Psoas muscle (tissue), 8 donors: Measurements from ENCODE around the gene RPP40. TPM values are rescaled to one million over a fixed set of nuclear protein-coding genes. Genes with fewer than 3 reads are reported as not detected.
A peak's percentile ranks its signal among the peaks of the same experiment; 100 is the strongest.

Source experiments
- ATAC-seq, 4 donors: fragments of 200-7000 bp; cut with Tn5 transposase; one replicate each; pipeline ENCODE4 v1.9.1; 2020; ENCODE audit warnings: moderate library complexity in 3 of 4, mild to moderate bottlenecking in 2 of 4
- DNase-seq, 2 donors: peaks; one replicate each; pipeline ENCODE4 v3.0.0-alpha.2; 2020
- H3K27ac ChIP-seq: fragments of 200-600 bp; one replicate; pipeline ENCODE4 v1.8.0; 2022
- H3K27me3 ChIP-seq, 3 donors: fragments of 200-600 bp in 1 of 3; one replicate each; pipeline versions ENCODE4 v1.6.1 to v1.8.0; 2013 to 2022; ENCODE audit warnings: low read length in 2 of 3, mild to moderate bottlenecking in 2 of 3, moderate library complexity in 1 of 3; ENCODE audit not compliant: insufficient read depth in 3 of 3
- H3K36me3 ChIP-seq, 2 donors: fragments of 200-600 bp in 1 of 2; one replicate each; pipeline versions ENCODE4 v1.6.1 to v1.8.0; 2013 to 2022; ENCODE audit warnings: low read depth in 1 of 2, mild to moderate bottlenecking in 1 of 2, moderate library complexity in 1 of 2; ENCODE audit not compliant: insufficient read depth in 1 of 2
- H3K4me1 ChIP-seq: fragments of 200-600 bp; one replicate; pipeline ENCODE4 v1.8.0; 2022
- H3K4me3 ChIP-seq: fragments of 200-600 bp; one replicate; pipeline ENCODE4 v1.8.0; 2022; ENCODE audit warnings: mild to moderate bottlenecking
- H3K9me3 ChIP-seq: fragments of 200-600 bp; one replicate; pipeline ENCODE4 v1.8.0; 2022
- WGBS, 3 donors: extraction: QIAGEN DNeasy Blood & Tissue Kit; methylation state at CpG; one replicate each; pipeline versions ENCODE4 v1.1.6 to v1.1.7; 2013; 5-methylcytosine and 5-hydroxymethylcytosine counted together
- intact Hi-C, 2 donors: fragments of 100-400 bp; cut with DNase I; formaldehyde crosslinking; loops; one replicate each; pipeline versions ENCODE4 v1.11.0 to v1.14.2; 2022
- polyA plus RNA-seq, 3 donors: library from polyadenylated mRNA; stranded (reverse); fragments of 200-250 nt; gene quantifications; one replicate each; pipeline ENCODE4 v1.2.3, GENCODE V29; 2013
- total RNA-seq, 4 donors: library from RNA; stranded (reverse); fragmentation: NEBNext Ultra II Directional in 2 of 4; extraction: Animal tissue kit (Norgen Biotek cat#: 25700) in 2 of 4; gene quantifications; one replicate each; pipeline versions ENCODE4 v1.2.1 to v1.2.4, GENCODE V29; 2021 to 2023
- TF ChIP-seq, protein P1 (sequence below): fragments of 200-600 bp; IDR thresholded peaks from one replicate; pipeline ENCODE4 v1.8.0; 2022; ENCODE audit warnings: antibody characterized with exemption
- donor health status: healthy with polysubstance abuse.
- donor health status: DM: no; HTN: no; CAD: no; lungs with moderate emphysema.
- donor health status: Bipolar disorder and iron deficiency.
- donor health status: healthy.
- donor health status: DM: yes; HTN: yes; CAD: no.
- donor health status: DM: no; HTN: no; CAD: no.
- donor health status: DM: no; HTN: no; CAD: no.
- donor health status: DM: yes; HTN: yes; CAD: no.

RPP40 gene
- total and polyA plus RNA-seq, 7 donors, result 4.2 to 34.5 (median 9.3) TPM

DNA sequence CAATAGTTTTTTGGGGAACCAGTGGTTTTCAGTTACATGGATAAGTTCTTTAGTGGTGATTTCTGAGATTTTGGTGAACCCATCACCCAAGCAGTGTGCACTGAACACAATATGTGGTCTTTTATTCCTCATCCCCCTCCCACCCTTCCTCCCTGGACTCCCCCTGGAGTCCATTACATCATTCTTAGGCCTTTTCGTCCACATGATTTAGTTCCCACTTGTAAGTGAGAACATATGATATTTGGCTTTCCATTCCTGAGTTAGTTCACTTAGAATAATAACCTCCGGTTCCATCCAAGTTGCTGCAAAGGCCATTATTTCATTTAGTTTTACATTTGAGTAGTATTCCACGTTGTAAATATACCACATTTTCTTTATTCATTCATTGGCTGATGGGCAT lies 28.3 kb downstream of the RPP40 start:
- Histone ChIP-seq H3K27ac (no peak overlapping the region), H3K4me3 (no peak overlapping the region), H3K9me3 (peaks cover 8% of the 10 kb centered on the region), H3K4me1 (peaks cover 11% of the 10 kb centered on the region), H3K27me3 (no peaks in the 10 kb centered on the region), H3K36me3 (no peaks in the 10 kb centered on the region)
- intact Hi-C loops, result no loop called here
- no peak for ATAC-seq
- no peak for DNase-seq
- TF ChIP-seq, protein P1, sequence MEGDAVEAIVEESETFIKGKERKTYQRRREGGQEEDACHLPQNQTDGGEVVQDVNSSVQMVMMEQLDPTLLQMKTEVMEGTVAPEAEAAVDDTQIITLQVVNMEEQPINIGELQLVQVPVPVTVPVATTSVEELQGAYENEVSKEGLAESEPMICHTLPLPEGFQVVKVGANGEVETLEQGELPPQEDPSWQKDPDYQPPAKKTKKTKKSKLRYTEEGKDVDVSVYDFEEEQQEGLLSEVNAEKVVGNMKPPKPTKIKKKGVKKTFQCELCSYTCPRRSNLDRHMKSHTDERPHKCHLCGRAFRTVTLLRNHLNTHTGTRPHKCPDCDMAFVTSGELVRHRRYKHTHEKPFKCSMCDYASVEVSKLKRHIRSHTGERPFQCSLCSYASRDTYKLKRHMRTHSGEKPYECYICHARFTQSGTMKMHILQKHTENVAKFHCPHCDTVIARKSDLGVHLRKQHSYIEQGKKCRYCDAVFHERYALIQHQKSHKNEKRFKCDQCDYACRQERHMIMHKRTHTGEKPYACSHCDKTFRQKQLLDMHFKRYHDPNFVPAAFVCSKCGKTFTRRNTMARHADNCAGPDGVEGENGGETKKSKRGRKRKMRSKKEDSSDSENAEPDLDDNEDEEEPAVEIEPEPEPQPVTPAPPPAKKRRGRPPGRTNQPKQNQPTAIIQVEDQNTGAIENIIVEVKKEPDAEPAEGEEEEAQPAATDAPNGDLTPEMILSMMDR, result no peak
- 69 to 76% (median 74%) methylated on average over 3 of the region's 3 CpGs for WGBS, 3 donors

DNA sequence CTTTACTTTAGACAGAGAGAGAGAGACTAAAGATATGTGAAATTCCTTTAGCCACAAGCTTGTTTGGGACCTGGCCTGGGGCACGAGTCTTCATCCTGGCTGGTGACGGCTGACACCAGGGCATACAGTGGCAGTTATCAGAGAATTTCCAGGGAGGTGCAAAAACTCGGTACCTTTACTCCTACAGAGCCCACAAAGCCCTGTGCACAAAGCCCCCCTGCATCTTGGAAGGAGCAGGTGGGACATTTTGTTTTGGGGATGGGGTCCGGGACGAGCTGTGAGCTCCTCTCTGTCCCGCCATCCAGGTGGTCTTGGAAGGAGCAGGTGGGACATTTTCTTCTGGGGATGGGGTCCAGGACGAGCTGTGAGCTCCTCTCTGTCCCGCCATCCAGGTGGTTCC lies 28.9 kb downstream of the RPP40 start:
- Histone ChIP-seq H3K4me3 (no peak overlapping the region), H3K9me3 (peaks cover 8% of the 10 kb centered on the region), H3K27ac (peak overlapping the region; percentile 51), H3K36me3 (no peaks in the 10 kb centered on the region), H3K27me3 (no peaks in the 10 kb centered on the region), H3K4me1 (peaks cover 11% of the 10 kb centered on the region)
- 66 to 88% (median 73%) methylated on average over 8 of the region's 8 CpGs for WGBS, 3 donors
- TF ChIP-seq, protein P1, result no peak
- no peak for ATAC-seq
- intact Hi-C loops, result no loop called here
- DNase-seq, result no peak

DNA sequence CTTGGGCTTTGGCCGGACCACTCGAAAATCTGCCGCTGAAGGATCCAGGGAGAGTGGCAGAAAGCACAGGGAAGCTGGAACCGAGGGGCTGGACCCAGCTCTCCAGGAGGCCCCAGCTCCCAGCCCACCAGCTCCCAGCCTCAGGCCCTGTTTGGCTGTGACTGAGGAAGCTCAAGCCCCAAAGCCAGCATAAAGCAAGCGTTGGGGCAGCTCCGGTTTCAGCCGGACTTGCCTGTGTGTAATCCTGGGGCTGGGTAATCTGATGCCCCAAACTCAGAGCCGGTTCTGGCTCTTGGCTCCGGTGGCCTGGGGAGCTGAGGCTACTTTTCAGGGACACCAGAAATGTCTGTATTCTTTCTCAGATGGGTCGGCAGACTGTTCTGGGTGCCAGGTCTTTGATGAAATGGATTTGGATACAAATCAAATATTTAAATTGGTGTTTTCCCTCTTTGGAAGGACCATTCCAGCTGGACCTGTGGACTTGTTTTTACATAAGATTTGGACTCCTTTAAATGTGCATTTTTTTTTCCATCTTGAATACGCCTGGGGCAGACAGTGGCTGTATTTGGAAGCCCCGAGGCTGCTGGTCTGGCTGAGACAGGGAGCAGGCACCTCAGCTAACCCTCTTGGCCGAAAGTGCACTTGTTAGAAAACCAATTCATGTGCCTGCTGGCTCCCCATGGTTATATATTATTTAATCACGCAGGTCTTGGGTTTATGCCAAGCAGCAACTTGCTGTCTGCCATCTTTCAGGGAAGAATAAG lies 29.7 kb downstream of the RPP40 start:
- Histone ChIP-seq H3K27me3 (no peaks in the 10 kb centered on the region), H3K27ac (peak overlapping the region; percentile 51), H3K4me3 (peak overlapping the region; percentile 37), H3K9me3 (peaks cover 1% of the 10 kb centered on the region), H3K4me1 (peaks cover 19% of the 10 kb centered on the region), H3K36me3 (no peaks in the 10 kb centered on the region)
- TF ChIP-seq, protein P1, result no peak
- 13 to 20% (median 18%) methylated on average over 14 of the region's 14 CpGs for WGBS, 3 donors
- DNase-seq (peak; percentile 61 to 84), ATAC-seq (peak; percentile 92 to 97 (median 94))
- intact Hi-C loops, result no loop called here

DNA sequence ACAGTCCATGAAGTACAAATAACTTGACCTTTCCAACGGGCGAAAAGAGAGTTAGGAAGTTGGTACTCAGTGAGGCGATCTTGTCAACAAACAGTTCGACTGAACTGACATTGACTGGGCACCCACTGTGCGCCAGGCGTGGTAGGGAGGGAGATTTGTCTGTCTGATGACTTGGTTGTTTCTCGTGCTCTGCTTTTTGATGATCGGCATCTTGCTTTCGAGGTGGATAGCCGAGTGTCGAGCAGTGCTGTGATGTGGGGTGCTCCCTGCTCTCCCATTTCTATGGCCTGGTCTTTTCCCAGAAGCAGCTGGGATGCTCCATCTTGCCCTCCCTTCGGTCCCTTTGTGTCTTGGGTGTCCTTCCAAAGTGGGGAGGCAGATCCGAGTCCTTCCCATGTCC lies 30.4 kb downstream of the RPP40 start:
- WGBS, 3 donors, result 62 to 86% (median 68%) methylated on average over 13 of the region's 13 CpGs
- ATAC-seq, result peak in 1 of 4 donors; percentile 7
- Histone ChIP-seq H3K36me3 (no peaks in the 10 kb centered on the region), H3K9me3 (no peaks in the 10 kb centered on the region), H3K4me3 (no peak overlapping the region), H3K27ac (peak overlapping the region; percentile 51), H3K4me1 (peaks cover 23% of the 10 kb centered on the region), H3K27me3 (no peaks in the 10 kb centered on the region)
- TF ChIP-seq, protein P1, result no peak
- DNase-seq, result no peak
- intact Hi-C loops, result no loop called here

DNA sequence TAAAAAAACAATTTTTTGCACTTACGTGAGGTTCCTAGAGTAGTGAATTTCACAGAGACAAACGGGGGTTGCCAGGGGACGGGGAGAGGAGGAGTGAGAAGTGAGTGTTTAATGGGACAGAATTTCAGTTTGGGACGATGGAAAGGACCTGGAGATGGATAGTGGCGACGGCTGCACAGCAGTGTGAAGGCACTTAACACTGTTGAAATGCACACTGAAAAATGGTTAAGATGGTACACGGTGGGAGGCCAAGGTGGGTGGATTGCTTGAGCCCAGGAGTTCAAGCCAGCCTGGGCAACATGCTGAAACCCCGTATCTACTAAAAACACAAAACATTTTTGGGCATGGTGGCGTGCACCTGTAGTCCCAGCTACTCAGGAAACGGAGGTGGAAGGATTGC lies 31.4 kb downstream of the RPP40 start:
- WGBS, 3 donors, result 85 to 93% (median 91%) methylated on average over 10 of the region's 10 CpGs
- H3K4me3 ChIP-seq, result no peak overlapping the region
- TF ChIP-seq, protein P1, result no peak
- no peak overlapping the region for H3K27ac ChIP-seq
- no peaks in the 10 kb centered on the region for H3K36me3 ChIP-seq
- DNase-seq (no peak), ATAC-seq (no peak)
- H3K9me3 ChIP-seq, result no peaks in the 10 kb centered on the region
- H3K27me3 ChIP-seq, result no peaks in the 10 kb centered on the region
- H3K4me1 ChIP-seq, result peaks cover 23% of the 10 kb centered on the region
- intact Hi-C loops, result no loop called here
